ENCODE results near the gene DRAP1. TPM values are rescaled to one million over a fixed set of nuclear protein-coding genes. Genes with fewer than 3 reads are reported as not detected.
A peak's percentile ranks its signal among the peaks of the same experiment; 100 is the strongest.

The DRAP1 gene
- polyA plus RNA-seq, 2 of the 4 experiments (the other 2 are of a cell fraction) = 73.7 to 143 TPM

DNA sequence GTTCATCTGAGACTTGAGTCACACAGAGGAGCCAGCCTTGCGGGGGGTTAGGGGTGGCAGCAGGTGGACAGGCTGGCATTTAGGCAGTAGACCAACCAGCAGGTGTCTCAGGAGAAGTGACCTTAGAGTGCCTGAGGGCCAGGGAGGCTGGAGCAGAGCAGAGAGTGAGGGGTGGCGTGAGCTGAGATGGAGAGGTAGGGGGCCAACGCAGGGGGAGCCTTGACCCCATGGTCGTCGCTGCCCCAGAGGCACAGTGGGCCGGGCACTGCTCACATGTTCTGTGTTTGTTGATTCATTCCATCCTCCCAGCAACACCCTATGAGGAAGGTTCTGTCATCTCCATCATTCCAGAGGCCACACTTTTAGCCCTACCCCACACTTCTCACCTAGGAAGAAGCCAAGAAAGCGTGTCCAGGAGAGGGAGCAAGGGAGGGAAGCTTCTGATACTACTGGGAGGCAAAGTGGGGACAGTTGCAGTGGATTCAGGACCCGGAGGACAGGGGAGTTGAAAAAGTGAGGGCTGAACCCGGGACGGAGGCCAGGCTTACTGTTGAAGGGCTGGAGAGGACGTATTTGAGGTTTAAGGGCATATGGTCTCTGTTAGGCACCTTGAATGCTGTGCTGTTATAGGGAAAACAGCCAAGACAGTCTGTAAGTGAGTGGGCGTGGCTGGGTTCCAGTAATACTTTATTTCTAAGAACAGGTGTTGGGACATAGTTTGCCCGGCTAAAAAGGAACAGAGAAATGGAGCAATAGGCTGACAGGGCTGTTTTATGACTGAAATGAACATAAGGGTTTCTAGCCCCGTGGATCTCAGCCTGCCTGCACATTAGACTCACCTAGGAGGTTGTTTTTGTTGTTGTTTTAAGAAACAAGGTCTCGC is 49.6 kb downstream of the DRAP1 start:
- ChIA-PET POLR2A (no interaction called here), CTCF (interaction anchor here (0.6 to 2.5 kb wide), 14 partner anchors 9 to 257 kb away, joined by 3 to 12 read pairs (median 4); partner anchors contain the start of genes CCDC85B, FIBP and KAT5)
- TF ChIP-seq NR3C1 (IDR thresholded peaks at IDR 0.05) = no peak
- H3K4me3 ChIP-seq = no peak overlapping the region
- ATAC-seq = peak; percentile 37 to 56; a peak in 3 of 6 replicates
- H3K9me3 ChIP-seq = no peaks in the 10 kb centered on the region
- no peak for DNase-seq (ENCODE audit: low read depth in 1 of 2, low spot score in 1 of 2)
- WGBS (ENCODE audit: missing lambda C conversion rate) = 85% methylated on average over 15 of the region's 15 CpGs
- H3K4me1 ChIP-seq = no peaks in the 10 kb centered on the region; the same call in 2 of the 3 replicates
- no peak for FAIRE-seq
- H3K4me2 ChIP-seq = no peak overlapping the region
- H3K27ac ChIP-seq = no peak overlapping the region

Other genes with a start within 250 kb of the DRAP1 start
- 25.8 and 34.6 TPM in 2 replicates for gene KAT5, start 207.2 kb upstream of the DRAP1 start, polyA plus RNA-seq (2011; rRNA removed)
- 39.8 to 44.7 TPM (median 41.2 TPM) in 3 replicates for gene KAT5, start 207.2 kb upstream of the DRAP1 start, polyA plus RNA-seq (2017; fragmentation: RNase III; extraction: RNeasy Plus Mini Kit Qiagen cat#74134 plus additional on column Dnase treatment)
- gene RNASEH2C, start 198.6 kb upstream of the DRAP1 start, polyA plus RNA-seq (2011; rRNA removed) = 15.1 and 15.8 TPM in 2 replicates
- gene RNASEH2C, start 198.6 kb upstream of the DRAP1 start, polyA plus RNA-seq (2017; fragmentation: RNase III; extraction: RNeasy Plus Mini Kit Qiagen cat#74134 plus additional on column Dnase treatment) = 36.4 to 39.3 TPM (median 36.9 TPM) in 3 replicates
- 5.2 and 5.8 TPM in 2 replicates for gene AP5B1, start 138.4 kb upstream of the DRAP1 start, polyA plus RNA-seq (2011; rRNA removed)
- 9.0 to 10.2 TPM (median 9.2 TPM) in 3 replicates for gene AP5B1, start 138.4 kb upstream of the DRAP1 start, polyA plus RNA-seq (2017; fragmentation: RNase III; extraction: RNeasy Plus Mini Kit Qiagen cat#74134 plus additional on column Dnase treatment)
- not detected in 2 replicates for gene OVOL1, start 132.4 kb upstream of the DRAP1 start, polyA plus RNA-seq (2011; rRNA removed)
- not detected in 3 replicates for gene OVOL1, start 132.4 kb upstream of the DRAP1 start, polyA plus RNA-seq (2017; fragmentation: RNase III; extraction: RNeasy Plus Mini Kit Qiagen cat#74134 plus additional on column Dnase treatment)
- gene SNX32, start 85.5 kb upstream of the DRAP1 start, polyA plus RNA-seq (2011; rRNA removed) = not detected in 2 replicates
- 0.04 to 0.08 TPM (median 0.05 TPM) in 3 replicates for gene SNX32, start 85.5 kb upstream of the DRAP1 start, polyA plus RNA-seq (2017; fragmentation: RNase III; extraction: RNeasy Plus Mini Kit Qiagen cat#74134 plus additional on column Dnase treatment)
- gene CFL1, start 61.2 kb upstream of the DRAP1 start, polyA plus RNA-seq (2011; rRNA removed) = 1,346 and 1,591 TPM in 2 replicates
- 1,780 to 1,825 TPM (median 1,795 TPM) in 3 replicates for gene CFL1, start 61.2 kb upstream of the DRAP1 start, polyA plus RNA-seq (2017; fragmentation: RNase III; extraction: RNeasy Plus Mini Kit Qiagen cat#74134 plus additional on column Dnase treatment)
- 27.8 and 30.5 TPM in 2 replicates for gene MUS81, start 59.0 kb upstream of the DRAP1 start, polyA plus RNA-seq (2011; rRNA removed)
- gene MUS81, start 59.0 kb upstream of the DRAP1 start, polyA plus RNA-seq (2017; fragmentation: RNase III; extraction: RNeasy Plus Mini Kit Qiagen cat#74134 plus additional on column Dnase treatment) = 33.4 to 34.9 TPM (median 34.2 TPM) in 3 replicates
- 0.89 and 1.3 TPM in 2 replicates for gene EFEMP2, start 46.6 kb upstream of the DRAP1 start, polyA plus RNA-seq (2011; rRNA removed)
- 0.98 to 1.5 TPM (median 1.4 TPM) in 3 replicates for gene EFEMP2, start 46.6 kb upstream of the DRAP1 start, polyA plus RNA-seq (2017; fragmentation: RNase III; extraction: RNeasy Plus Mini Kit Qiagen cat#74134 plus additional on column Dnase treatment)
- not detected in 2 replicates for gene CTSW, start 39.6 kb upstream of the DRAP1 start, polyA plus RNA-seq (2011; rRNA removed)
- not detected in 3 replicates for gene CTSW, start 39.6 kb upstream of the DRAP1 start, polyA plus RNA-seq (2017; fragmentation: RNase III; extraction: RNeasy Plus Mini Kit Qiagen cat#74134 plus additional on column Dnase treatment)
- gene FIBP, start 31.0 kb upstream of the DRAP1 start, polyA plus RNA-seq (2011; rRNA removed) = 72.2 and 83.0 TPM in 2 replicates
- gene FIBP, start 31.0 kb upstream of the DRAP1 start, polyA plus RNA-seq (2017; fragmentation: RNase III; extraction: RNeasy Plus Mini Kit Qiagen cat#74134 plus additional on column Dnase treatment) = 60.4 to 66.2 TPM (median 65.3 TPM) in 3 replicates
- 5.4 and 7.3 TPM in 2 replicates for gene CCDC85B, start 28.8 kb upstream of the DRAP1 start, polyA plus RNA-seq (2011; rRNA removed)
- 24.3 to 35.2 TPM (median 27.5 TPM) in 3 replicates for gene CCDC85B, start 28.8 kb upstream of the DRAP1 start, polyA plus RNA-seq (2017; fragmentation: RNase III; extraction: RNeasy Plus Mini Kit Qiagen cat#74134 plus additional on column Dnase treatment)
- gene FOSL1, start 19.0 kb upstream of the DRAP1 start, polyA plus RNA-seq (2011; rRNA removed) = 6.7 and 9.6 TPM in 2 replicates
- gene FOSL1, start 19.0 kb upstream of the DRAP1 start, polyA plus RNA-seq (2017; fragmentation: RNase III; extraction: RNeasy Plus Mini Kit Qiagen cat#74134 plus additional on column Dnase treatment) = 24.1 to 55.8 TPM (median 24.1 TPM) in 3 replicates
- 10.6 and 17.2 TPM in 2 replicates for gene C11orf68, start 364 bp upstream of the DRAP1 start, polyA plus RNA-seq (2011; rRNA removed)
- gene C11orf68, start 364 bp upstream of the DRAP1 start, polyA plus RNA-seq (2017; fragmentation: RNase III; extraction: RNeasy Plus Mini Kit Qiagen cat#74134 plus additional on column Dnase treatment) = 16.5 to 23.1 TPM (median 17.0 TPM) in 3 replicates
- gene TSGA10IP, start 26.1 kb downstream of the DRAP1 start, polyA plus RNA-seq (2011; rRNA removed) = not detected in 2 replicates
- not detected in 3 replicates for gene TSGA10IP, start 26.1 kb downstream of the DRAP1 start, polyA plus RNA-seq (2017; fragmentation: RNase III; extraction: RNeasy Plus Mini Kit Qiagen cat#74134 plus additional on column Dnase treatment)
- 15.1 and 22.0 TPM in 2 replicates for gene SART1, start 42.3 kb downstream of the DRAP1 start, polyA plus RNA-seq (2011; rRNA removed)
- gene SART1, start 42.3 kb downstream of the DRAP1 start, polyA plus RNA-seq (2017; fragmentation: RNase III; extraction: RNeasy Plus Mini Kit Qiagen cat#74134 plus additional on column Dnase treatment) = 52.8 to 62.8 TPM (median 53.8 TPM) in 3 replicates
- 38.6 and 42.0 TPM in 2 replicates for gene EIF1AD, start 82.7 kb downstream of the DRAP1 start, polyA plus RNA-seq (2011; rRNA removed)
- 39.8 to 44.6 TPM (median 41.0 TPM) in 3 replicates for gene EIF1AD, start 82.7 kb downstream of the DRAP1 start, polyA plus RNA-seq (2017; fragmentation: RNase III; extraction: RNeasy Plus Mini Kit Qiagen cat#74134 plus additional on column Dnase treatment)
- gene BANF1, start 83.1 kb downstream of the DRAP1 start, polyA plus RNA-seq (2011; rRNA removed) = 385 and 399 TPM in 2 replicates
- gene BANF1, start 83.1 kb downstream of the DRAP1 start, polyA plus RNA-seq (2017; fragmentation: RNase III; extraction: RNeasy Plus Mini Kit Qiagen cat#74134 plus additional on column Dnase treatment) = 304 to 315 TPM (median 309 TPM) in 3 replicates
- gene CST6, start 92.6 kb downstream of the DRAP1 start, polyA plus RNA-seq (2011; rRNA removed) = not detected in 2 replicates
- not detected in 3 replicates for gene CST6, start 92.6 kb downstream of the DRAP1 start, polyA plus RNA-seq (2017; fragmentation: RNase III; extraction: RNeasy Plus Mini Kit Qiagen cat#74134 plus additional on column Dnase treatment)
- gene CATSPER1, start 107.1 kb downstream of the DRAP1 start, polyA plus RNA-seq (2011; rRNA removed) = 0.54 and 0.97 TPM in 2 replicates
- 0.46 to 0.75 TPM (median 0.70 TPM) in 3 replicates for gene CATSPER1, start 107.1 kb downstream of the DRAP1 start, polyA plus RNA-seq (2017; fragmentation: RNase III; extraction: RNeasy Plus Mini Kit Qiagen cat#74134 plus additional on column Dnase treatment)
- not detected in 2 replicates for gene GAL3ST3, start 129.7 kb downstream of the DRAP1 start, polyA plus RNA-seq (2011; rRNA removed)
- gene GAL3ST3, start 129.7 kb downstream of the DRAP1 start, polyA plus RNA-seq (2017; fragmentation: RNase III; extraction: RNeasy Plus Mini Kit Qiagen cat#74134 plus additional on column Dnase treatment) = not detected in 3 replicates
- gene SF3B2, start 132.9 kb downstream of the DRAP1 start, polyA plus RNA-seq (2011; rRNA removed) = 107 and 108 TPM in 2 replicates
- 169 to 184 TPM (median 182 TPM) in 3 replicates for gene SF3B2, start 132.9 kb downstream of the DRAP1 start, polyA plus RNA-seq (2017; fragmentation: RNase III; extraction: RNeasy Plus Mini Kit Qiagen cat#74134 plus additional on column Dnase treatment)
- gene PACS1, start 150.8 kb downstream of the DRAP1 start, polyA plus RNA-seq (2011; rRNA removed) = 48.2 and 71.7 TPM in 2 replicates
- gene PACS1, start 150.8 kb downstream of the DRAP1 start, polyA plus RNA-seq (2017; fragmentation: RNase III; extraction: RNeasy Plus Mini Kit Qiagen cat#74134 plus additional on column Dnase treatment) = 49.4 to 64.0 TPM (median 59.1 TPM) in 3 replicates

Measured in A549 (cell line).